ENCODE results near the gene CXCL11. TPM values are rescaled to one million over a fixed set of nuclear protein-coding genes. Genes with fewer than 3 reads are reported as not detected.

The CXCL11 gene
- polyA plus RNA-seq, 1 experiment: 0.09 TPM

GRCh38 chr4:76016393-76016792 is 19.5 kb downstream of the CXCL11 start:
- Histone ChIP-seq H3K4me3 (ENCODE audit: low read depth, low read length) (no peak overlapping the region), H3K27me3 (ENCODE audit: control insufficient read depth, insufficient read depth, low read length) (no peaks in the 10 kb centered on the region), H3K9me3 (ENCODE audit: control insufficient read depth, insufficient read depth, low read length) (no peaks in the 10 kb centered on the region), H3K27ac (ENCODE audit: low read depth, low read length) (no peak overlapping the region)
- CTCF ChIA-PET: no interaction called here
- POLR2A ChIA-PET: no interaction called here
- no peak for DNase-seq (ENCODE audit: low read depth, low spot score)
- no peak for TF ChIP-seq CTCF (IDR thresholded peaks at IDR 0.05; ENCODE audit: low read depth, low read length)

- Histone ChIP-seq H3K27me3 (ENCODE audit: control insufficient read depth, insufficient read depth, low read length) (no peaks in the 10 kb centered on the region), H3K4me3 (ENCODE audit: low read depth, low read length) (no peak overlapping the region), H3K27ac (ENCODE audit: low read depth, low read length) (no peak overlapping the region), H3K9me3 (ENCODE audit: control insufficient read depth, insufficient read depth, low read length) (peaks cover 4% of the 10 kb centered on the region; the same call in 1 of the 2 replicates)
- no peak for TF ChIP-seq CTCF (IDR thresholded peaks at IDR 0.05; ENCODE audit: low read depth, low read length)
- ChIA-PET POLR2A (no interaction called here), CTCF (interaction anchor here (1.4 to 1.6 kb wide), 2 partner anchors 18 to 73 kb away, joined by 4 to 14 read pairs; no protein-coding TSS in a partner anchor)
- DNase-seq (ENCODE audit: low read depth, low spot score): no peak
These were observed 22.3 kb downstream of the CXCL11 start for GRCh38 chr4:76013540-76013939.

GRCh38 chr4:76012388-76012801 is 23.5 kb downstream of the CXCL11 start:
- peak; percentile 63 for DNase-seq (ENCODE audit: low read depth, low spot score)
- no peak overlapping the region for H3K4me3 ChIP-seq (ENCODE audit: low read depth, low read length)
- H3K27me3 ChIP-seq (ENCODE audit: control insufficient read depth, insufficient read depth, low read length): no peaks in the 10 kb centered on the region
- no peak for TF ChIP-seq CTCF (IDR thresholded peaks at IDR 0.05; ENCODE audit: low read depth, low read length)
- peaks cover 4% of the 10 kb centered on the region; the same call in 1 of the 2 replicates for H3K9me3 ChIP-seq (ENCODE audit: control insufficient read depth, insufficient read depth, low read length)
- CTCF ChIA-PET: interaction anchor here (0.8 kb wide), 1 partner anchor 16 kb away, joined by 3 read pairs; no protein-coding TSS in a partner anchor
- POLR2A ChIA-PET: interaction anchor here (0.6 kb wide), 1 partner anchor 41 kb away, joined by 4 read pairs; no protein-coding TSS in a partner anchor
- H3K27ac ChIP-seq (ENCODE audit: low read depth, low read length): peak overlapping the region; percentile 92

- no peak overlapping the region; the same call in 1 of the 2 replicates for H3K4me3 ChIP-seq (ENCODE audit: low read depth, low read length)
- peak; percentile 75 for DNase-seq (ENCODE audit: low read depth, low spot score)
- ChIA-PET POLR2A (no interaction called here), CTCF (no interaction called here)
- H3K9me3 ChIP-seq (ENCODE audit: control insufficient read depth, insufficient read depth, low read length): peaks cover 4% of the 10 kb centered on the region; the same call in 1 of the 2 replicates
- no peak for TF ChIP-seq CTCF (IDR thresholded peaks at IDR 0.05; ENCODE audit: low read depth, low read length)
- peak overlapping the region; percentile 92 for H3K27ac ChIP-seq (ENCODE audit: low read depth, low read length)
- H3K27me3 ChIP-seq (ENCODE audit: control insufficient read depth, insufficient read depth, low read length): no peaks in the 10 kb centered on the region
These were observed 24.0 kb downstream of the CXCL11 start for GRCh38 chr4:76011700-76012387.

- POLR2A ChIA-PET: no interaction called here
- TF ChIP-seq CTCF (IDR thresholded peaks at IDR 0.05; ENCODE audit: low read depth, low read length): no peak
These were observed 24.7 kb downstream of the CXCL11 start for GRCh38 chr4:76011018-76011670.

More at GRCh38 chr4:76011018-76011670, 24.7 kb downstream of the CXCL11 start:
- H3K9me3 ChIP-seq (ENCODE audit: control insufficient read depth, insufficient read depth, low read length): peaks cover 4% of the 10 kb centered on the region; the same call in 1 of the 2 replicates
- H3K4me3 ChIP-seq (ENCODE audit: low read depth, low read length): no peak overlapping the region
- no peaks in the 10 kb centered on the region for H3K27me3 ChIP-seq (ENCODE audit: control insufficient read depth, insufficient read depth, low read length)
- CTCF ChIA-PET: interaction anchor here (2.9 kb wide), 1 partner anchor 15 kb away, joined by 20 read pairs; no protein-coding TSS in a partner anchor
- peak overlapping the region; percentile 92 for H3K27ac ChIP-seq (ENCODE audit: low read depth, low read length)
- DNase-seq (ENCODE audit: low read depth, low spot score): no peak

All from AG04450 (cell line).